ENCODE data around the gene RNGTT.
"Not testable (repeated sequence)": the region's sequence is repeated elsewhere in the genome, so short reads cannot be mapped to it uniquely, and the experiment has no call there.

RNGTT gene

GRCh38 chr6:88910922-88911778, 52.3 kb downstream of the RNGTT start:
- no peak for DNase-seq

- no peak for DNase-seq
Measured at GRCh38 chr6:88908598-88909548, 54.5 kb downstream of the RNGTT start.

- not testable (repeated sequence) for DNase-seq
Measured at GRCh38 chr6:88907148-88907547, 56.3 kb downstream of the RNGTT start.

- DNase-seq: peak in 1 of 2 experiments; percentile 7
Measured at GRCh38 chr6:88899569-88900316, 63.7 kb downstream of the RNGTT start.

DNA sequence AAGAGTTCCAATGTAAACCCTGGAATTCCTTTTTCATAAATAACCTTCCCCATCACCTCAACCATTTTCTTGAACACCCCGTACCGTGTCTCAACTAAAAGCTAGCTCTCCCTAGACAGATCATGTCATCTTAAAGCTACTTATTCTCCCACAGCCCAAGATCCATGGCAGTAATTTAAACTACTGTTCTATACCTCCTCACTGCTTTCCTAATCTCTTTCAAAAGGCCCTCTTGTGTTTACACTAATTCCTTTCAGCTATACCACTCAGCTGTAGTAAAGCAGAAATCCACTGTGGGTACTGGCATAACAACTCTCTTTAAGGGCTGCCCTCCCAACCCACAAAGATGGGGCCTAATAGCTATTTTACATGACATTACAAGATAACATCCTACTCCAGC, 67.5 kb downstream of the RNGTT start:
- no peak for DNase-seq

DNA sequence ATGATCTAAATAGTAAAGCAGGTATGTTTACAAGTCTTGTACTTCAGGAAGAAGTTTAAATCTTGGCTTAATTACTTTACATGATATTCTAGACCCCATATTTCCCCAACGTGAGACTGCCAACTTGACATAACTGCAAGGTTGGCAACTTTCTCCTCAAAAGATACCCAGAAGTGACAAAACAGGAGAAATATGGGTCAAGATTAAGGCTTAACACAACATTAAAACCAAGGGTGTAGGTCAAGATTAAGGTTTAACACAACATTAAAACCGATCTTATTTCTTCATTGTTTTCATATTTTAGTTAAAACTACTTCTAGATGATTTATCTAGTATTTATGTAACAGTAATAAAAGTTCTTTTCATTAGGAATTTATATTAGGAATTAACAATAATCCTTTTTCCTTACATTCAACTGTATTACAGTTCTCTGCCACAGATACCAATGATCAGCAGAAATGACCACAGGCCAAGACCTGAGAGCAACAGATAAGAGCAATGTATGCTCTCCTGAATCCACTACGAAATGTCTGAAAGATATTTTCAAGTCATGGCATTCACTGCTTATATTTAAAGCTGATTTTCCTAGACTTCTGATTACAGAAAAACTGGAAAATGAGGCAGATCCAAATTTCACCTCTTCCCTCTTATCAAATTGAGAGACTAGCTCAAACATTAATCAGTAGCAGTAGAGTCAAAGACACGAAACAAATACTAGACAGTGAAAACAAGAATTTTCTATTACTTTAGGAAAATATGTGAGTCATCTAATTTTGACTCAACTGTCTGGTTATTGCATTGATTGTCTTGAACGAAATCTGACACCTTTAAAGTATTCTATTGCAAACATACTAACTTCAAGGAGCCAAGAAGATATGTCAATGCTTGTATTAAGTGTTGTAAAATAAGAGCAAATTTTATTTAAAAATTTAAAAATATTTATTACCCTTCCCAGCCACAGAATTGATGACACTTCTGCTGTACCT, 72.3 kb downstream of the RNGTT start:
- no peak for DNase-seq

- no peak for DNase-seq
Measured at GRCh38 chr6:88890394-88890793, 73.0 kb downstream of the RNGTT start.

GRCh38 chr6:88884361-88884760, 79.1 kb downstream of the RNGTT start:
- DNase-seq: no peak

GRCh38 chr6:88882536-88882935, 80.9 kb downstream of the RNGTT start:
- DNase-seq: no peak

GRCh38 chr6:88881451-88881850, 82.0 kb downstream of the RNGTT start:
- DNase-seq: no peak

GRCh38 chr6:88880021-88880420, 83.4 kb downstream of the RNGTT start:
- DNase-seq: no peak

- no peak for DNase-seq
Measured at GRCh38 chr6:88877893-88878292, 85.5 kb downstream of the RNGTT start.

- no peak for DNase-seq
Measured at GRCh38 chr6:88872962-88873361, 90.5 kb downstream of the RNGTT start.

GRCh38 chr6:88871498-88871897, 91.9 kb downstream of the RNGTT start:
- no peak for DNase-seq

DNA sequence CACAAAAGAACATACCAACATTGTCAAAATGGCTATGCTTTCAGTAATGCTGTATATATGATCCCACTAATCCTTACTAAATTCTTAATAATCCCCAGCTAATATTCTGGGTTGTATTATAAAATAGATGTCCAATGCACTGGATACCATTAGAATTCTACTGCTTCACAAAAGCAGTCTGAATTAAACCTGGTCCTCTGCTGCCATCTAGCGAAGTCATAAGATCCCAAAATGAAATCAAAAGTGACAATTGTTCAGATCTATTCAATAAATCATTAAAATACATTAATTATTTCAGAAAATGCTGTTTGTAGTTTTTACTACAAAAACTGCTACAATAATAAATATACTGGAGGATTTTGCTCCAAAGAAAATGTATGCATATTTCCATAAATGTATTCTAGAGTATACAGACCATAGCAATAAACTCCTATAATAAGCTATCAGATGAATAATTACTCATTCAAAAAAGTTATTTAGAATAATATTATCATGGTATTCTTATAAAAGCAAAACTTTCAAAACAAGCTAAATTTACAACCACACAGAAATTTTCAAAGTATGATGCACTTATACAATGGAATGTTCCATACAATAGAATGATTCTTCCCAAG, 92.6 kb downstream of the RNGTT start:
- peak in 1 of 2 experiments; percentile 55 for DNase-seq

DNA sequence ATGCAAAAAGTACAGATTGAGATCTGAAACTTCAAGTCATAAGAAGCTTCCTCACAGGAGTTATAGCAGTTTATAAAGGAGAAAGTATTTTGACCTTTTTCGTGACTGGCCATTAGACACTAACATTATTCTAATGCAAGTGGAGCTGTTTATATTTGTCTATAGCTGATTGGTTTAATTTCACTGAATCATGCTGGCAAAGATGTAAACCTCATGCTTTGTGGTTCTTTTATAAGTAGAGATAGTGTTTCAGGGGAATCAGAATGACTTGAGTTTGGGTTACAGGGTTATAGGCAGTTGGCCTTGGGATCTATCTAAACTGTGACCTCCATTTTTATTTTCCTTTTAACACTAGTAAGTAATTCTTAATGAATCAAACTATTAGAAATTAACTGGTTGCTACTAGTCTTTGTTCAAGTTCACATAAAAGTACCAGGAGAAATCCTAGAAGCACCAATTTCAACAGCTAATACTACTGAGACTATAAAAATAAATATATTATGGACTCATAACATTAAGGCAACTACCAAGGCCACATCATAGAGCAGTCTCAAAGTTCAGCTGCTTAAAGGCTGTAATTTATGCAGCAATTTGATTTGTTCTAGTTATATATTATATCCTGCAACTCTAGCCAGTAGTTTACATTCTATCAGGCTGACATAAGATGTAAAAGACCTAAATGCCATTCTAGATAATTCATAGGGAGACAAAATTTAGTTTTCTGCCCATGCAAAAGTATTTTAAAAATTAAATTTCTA, 94.0 kb downstream of the RNGTT start:
- DNase-seq: no peak

DNA sequence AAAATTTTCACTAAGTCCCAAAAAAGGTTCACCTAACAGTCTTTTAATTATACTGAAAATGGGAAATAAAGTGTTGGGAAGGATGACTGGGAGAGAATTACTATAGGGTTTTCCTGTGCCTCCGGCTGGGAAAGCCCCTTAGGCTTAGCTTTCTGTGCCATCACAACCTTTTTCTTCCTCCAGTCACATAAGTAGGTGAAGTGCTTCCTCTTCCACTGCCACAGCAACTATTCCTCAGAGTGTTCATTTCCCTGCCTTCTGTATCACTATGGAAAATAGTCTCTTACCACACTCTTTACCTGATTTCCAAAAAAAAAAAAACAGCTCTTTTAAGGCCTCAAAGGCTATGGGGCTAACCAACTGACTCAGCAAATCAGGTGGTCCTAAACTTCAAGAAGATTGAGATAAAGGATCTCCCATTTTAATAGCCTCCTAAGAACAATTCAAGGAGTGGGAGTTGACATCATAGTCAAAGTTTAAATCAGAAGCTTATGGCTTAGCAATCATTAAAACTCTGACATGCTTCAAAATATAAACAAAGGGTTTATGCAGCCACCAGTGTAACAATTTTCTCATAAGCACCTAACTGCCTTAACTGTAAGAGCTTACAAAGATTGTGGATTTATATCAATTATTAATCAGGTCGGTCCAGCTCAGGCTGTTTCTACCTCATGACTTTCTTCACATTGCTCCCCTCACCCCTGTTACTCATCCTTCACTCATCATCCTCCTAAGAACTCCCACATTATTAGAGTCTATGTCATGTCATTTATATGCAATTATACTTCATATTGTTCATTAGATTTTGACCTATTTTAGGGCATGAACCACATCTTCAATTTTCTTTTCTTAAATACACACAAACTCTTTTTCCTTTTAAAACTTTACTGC, 95.3 kb downstream of the RNGTT start:
- DNase-seq: no peak

GRCh38 chr6:88866856-88867255, 96.6 kb downstream of the RNGTT start:
- no peak for DNase-seq

GRCh38 chr6:88865275-88865674, 98.1 kb downstream of the RNGTT start:
- DNase-seq: no peak
